Activated CD8-positive, alpha-beta memory T cell treated with anti-CD3 and anti-CD28 coated beads for 1 hour (primary cell): Measurements from ENCODE around the gene HPS5.
"Not testable (repeated sequence)": the region's sequence is repeated elsewhere in the genome, so short reads cannot be mapped to it uniquely, and the experiment has no call there.

Experiments
- DNase-seq, 2 donors: peaks; one replicate each; pipeline ENCODE4 v3.0.0-alpha.2; 2020; ENCODE audit warnings: low read depth in 1 of 2; ENCODE audit errors: extremely low read depth in 1 of 2

Gene HPS5, protein sequence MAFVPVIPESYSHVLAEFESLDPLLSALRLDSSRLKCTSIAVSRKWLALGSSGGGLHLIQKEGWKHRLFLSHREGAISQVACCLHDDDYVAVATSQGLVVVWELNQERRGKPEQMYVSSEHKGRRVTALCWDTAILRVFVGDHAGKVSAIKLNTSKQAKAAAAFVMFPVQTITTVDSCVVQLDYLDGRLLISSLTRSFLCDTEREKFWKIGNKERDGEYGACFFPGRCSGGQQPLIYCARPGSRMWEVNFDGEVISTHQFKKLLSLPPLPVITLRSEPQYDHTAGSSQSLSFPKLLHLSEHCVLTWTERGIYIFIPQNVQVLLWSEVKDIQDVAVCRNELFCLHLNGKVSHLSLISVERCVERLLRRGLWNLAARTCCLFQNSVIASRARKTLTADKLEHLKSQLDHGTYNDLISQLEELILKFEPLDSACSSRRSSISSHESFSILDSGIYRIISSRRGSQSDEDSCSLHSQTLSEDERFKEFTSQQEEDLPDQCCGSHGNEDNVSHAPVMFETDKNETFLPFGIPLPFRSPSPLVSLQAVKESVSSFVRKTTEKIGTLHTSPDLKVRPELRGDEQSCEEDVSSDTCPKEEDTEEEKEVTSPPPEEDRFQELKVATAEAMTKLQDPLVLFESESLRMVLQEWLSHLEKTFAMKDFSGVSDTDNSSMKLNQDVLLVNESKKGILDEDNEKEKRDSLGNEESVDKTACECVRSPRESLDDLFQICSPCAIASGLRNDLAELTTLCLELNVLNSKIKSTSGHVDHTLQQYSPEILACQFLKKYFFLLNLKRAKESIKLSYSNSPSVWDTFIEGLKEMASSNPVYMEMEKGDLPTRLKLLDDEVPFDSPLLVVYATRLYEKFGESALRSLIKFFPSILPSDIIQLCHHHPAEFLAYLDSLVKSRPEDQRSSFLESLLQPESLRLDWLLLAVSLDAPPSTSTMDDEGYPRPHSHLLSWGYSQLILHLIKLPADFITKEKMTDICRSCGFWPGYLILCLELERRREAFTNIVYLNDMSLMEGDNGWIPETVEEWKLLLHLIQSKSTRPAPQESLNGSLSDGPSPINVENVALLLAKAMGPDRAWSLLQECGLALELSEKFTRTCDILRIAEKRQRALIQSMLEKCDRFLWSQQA

DNA sequence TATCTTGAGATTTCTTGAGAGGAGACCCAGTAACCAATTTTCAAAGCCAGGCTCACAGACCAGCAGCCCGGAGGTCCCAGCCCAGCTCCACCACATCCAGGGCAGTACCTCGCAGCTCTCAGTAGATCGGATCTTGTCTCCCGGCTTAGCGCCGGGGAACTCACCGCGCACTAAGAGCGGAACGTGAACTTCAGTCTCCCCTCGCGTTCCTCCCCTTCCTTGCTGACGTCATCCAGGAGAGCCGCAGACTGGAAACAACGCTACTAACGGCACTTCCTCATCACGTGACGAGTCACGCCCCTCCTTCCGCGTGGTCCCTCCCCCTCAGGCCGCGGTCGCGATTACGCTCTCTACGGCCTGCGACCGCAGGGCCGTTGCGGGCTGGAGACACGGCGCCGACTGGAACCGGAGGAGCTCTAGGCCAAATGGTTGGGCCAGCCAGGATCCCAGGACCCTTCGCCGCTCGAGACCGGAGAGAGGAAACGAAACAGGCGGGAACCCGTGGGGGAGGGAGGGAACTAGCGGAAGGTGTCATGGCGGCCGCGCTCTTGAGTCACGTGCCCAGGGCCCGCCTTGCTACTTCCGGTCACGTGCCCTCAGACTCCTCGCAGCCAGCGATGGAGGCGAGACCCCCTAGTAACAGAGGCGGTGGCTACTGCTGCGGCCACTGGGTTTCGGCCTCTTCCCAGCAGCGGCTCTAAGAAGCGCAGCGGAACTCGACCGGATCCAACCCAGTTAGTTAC is at the start of gene HPS5, which contains the start of gene GTF2H1:
TSS of gene HPS5 (minus strand) at position 172 of the 743 bp plus-strand sequence. CDS start 4,282 bp downstream, outside the sequence.
TSS of gene GTF2H1 (plus strand) at position 599 of the 743 bp plus-strand sequence. CDS start 10,508 bp downstream, outside the sequence.
- peak; percentile 93 to 94 for DNase-seq

DNA sequence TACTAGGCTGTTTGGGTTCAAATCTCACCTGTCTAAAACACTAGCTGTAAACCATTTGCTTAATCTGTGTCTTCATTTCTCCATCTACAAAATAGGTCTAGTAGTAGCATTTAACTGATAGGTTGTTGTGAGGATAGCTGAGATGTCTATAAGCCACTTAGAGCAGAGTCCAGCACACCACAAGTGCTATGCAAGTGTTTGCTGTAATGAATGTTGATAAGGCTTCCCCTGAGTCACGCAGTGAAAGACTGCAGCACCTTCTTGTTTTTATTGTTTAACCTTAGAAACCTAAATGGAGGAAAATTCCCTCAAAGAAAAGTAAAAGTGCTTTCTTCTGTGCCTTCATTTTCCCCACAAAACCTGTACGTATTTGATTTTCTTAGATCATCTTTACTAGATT is 49.3 kb upstream of the HPS5 start:
- no peak for DNase-seq

DNA sequence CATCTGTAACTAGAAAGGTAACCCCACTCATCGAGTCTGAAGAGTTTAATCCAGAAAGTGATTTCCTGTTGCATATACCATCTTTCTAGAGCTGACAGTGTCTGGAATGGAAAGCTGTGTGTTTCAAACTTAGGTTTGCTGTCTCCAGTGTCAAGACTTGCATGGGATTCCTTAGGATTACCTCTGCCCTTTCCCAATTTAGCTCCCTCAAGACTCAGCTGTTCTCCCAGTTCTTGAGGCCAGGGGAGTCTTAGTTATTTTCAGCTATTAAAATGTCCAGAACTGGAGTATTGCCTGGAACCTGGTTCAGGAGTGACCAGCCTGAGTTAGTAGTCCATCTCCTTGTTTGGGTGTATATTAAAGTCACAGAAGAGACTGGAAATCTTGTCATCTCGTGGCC is 47.5 kb upstream of the HPS5 start:
- no peak for DNase-seq

DNA sequence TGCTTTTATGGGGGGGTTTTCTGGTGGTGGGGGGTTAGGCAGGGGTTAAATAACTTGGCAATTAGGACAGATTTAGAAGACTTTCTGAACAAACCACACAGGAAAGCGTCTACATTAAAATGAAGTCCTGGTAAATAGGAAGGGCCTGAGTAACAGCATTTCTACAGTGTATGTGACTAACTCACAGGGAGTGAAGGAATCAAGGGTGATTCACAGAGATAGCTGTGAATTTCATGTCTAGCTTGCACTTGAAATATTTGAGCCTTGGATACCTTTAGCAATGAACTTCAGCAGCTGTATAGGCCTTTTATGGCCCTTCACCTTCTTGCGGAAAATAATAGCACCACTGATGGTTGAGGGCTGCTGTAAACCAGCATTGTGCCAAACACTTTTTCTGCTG is 46.3 kb upstream of the HPS5 start:
- no peak for DNase-seq

DNA sequence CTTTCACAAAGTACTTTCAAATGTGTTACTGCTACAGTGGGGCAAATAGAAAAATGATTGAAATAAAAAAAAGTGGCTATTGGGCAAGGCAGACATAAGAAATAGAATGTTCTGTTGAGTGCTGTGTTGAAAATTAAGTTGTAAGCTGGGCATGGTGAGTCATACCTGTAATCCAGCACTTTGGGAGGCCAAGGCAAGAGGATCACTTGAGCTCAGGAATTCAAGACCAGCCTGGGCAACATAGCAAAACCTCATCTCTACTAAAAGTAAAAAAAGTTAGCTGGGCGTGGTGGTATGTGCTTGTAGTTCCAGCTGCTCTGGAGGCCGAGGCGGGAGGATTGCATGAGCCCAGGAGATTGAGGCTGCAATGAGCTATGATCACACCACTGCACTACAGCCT is 45.5 kb upstream of the HPS5 start:
- no peak for DNase-seq

DNA sequence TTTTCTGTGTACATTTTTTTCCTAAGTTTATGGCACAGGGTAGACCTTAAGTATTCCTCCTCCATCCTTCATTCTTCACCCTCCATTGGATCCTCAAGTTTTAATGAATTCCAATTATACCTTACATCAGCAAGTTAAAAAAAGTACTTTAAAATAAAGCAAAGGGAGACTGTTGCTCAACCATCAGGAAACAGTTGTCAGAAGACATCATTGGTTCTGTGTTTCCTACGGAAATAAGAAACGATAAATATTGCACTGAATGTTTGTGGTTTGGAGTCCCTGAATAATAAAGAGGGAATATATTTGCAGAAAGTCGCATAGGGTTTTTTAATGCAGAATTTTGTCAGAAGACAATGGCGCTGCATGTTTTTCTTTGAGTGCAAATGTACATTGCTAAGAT is 44.3 kb upstream of the HPS5 start:
- DNase-seq = no peak

DNA sequence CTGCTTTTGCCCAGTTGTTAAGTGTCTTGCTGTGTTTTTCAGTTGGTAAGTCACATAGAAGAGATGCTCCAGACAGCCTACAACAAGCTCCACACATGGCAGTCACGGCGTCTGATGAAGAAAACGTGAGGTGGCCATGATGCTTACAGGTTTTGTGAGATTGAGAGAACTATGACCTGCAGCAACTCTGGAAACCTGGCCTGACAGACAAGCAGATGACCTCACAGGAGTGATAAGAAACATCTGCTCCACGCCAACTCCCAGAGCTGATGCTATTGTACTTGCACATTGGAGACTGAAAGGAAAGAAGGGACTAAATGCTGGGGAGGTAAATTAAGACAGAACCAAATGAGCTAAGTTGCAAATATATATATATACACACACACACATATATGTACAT is 43.8 kb upstream of the HPS5 start:
- DNase-seq = no peak

DNA sequence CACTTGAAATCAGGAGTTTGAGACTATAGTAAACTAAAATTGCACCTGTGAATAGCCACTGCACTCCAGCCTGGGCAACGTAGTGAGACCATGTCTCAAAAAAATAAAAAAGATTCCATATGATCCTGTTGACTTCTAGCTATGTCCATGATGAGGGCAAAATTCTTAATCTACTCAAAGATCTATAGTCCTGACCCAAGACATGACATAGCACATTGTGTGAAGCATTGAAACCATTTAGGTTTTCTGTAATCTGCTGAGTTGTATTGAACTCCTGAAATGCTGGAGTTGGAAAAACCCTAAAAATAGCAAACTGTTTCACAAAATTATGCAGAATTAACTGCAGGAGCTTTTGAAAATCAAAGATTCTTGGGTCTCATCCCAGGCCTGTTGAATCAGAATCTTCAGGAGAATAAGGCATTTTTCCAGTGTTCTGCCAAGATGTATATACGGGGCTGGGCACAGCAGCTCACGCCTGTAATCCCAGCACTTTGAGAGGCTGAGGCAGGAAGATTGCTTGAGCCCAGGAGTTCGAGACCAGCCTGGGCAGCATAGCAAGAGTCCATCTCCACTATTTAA is 42.6 kb upstream of the HPS5 start:
- no peak for DNase-seq

DNA sequence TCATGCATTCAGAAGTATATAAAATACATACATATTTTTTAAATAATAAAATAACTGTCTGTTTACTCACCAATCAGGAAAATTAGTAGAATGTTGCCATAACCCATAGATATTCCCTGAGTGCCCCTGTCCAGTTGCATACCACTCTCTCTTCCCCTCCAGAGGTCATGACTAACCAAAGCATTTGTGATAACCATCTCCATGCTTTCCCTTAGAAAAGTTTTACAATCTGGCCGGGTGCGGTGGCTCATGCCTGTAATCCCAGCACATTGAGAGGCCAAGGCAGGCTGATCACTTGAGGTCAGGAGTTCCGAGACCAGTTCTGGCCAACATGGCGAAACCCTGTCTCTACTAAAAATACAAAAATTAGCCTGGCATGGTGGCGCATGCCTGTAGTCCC is 39.2 kb upstream of the HPS5 start:
- no peak for DNase-seq

DNA sequence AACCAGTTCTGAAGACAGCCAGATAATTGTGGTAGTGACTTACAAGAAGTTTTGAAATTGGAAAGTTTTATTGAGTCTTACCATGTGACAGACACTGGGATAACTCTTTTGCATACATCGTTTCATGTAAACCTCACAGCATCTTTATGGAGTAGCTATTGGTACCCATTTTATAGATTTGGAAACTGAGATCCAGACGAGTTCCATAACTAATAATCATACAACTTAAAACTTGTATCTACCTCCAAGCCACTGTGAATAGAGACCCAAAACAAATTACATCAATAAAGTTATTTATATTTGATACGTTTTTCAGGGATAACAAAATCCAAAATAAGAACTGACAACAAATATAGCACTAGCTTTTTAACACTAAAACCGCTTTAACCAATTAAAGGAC is 36.7 kb upstream of the HPS5 start:
- DNase-seq = no peak

DNA sequence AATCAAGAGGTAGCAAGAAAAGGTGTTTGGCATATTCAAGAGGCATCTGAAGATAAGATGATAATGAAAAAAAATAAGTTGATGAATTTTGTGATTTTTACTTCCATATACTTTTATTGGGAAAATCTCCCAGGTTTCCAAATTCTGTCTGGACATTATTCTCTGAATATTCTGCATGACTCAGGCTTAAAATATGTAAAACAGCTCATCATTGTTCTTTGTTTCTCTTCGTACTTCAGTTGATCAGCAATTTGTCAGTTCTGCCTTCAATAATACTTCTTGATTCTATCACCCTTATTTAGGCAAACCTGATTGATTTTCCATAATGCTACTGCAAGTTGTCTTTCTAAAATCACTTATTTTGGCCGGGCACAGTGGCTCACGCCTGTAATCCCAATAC is 30.6 kb upstream of the HPS5 start:
- no peak for DNase-seq

DNA sequence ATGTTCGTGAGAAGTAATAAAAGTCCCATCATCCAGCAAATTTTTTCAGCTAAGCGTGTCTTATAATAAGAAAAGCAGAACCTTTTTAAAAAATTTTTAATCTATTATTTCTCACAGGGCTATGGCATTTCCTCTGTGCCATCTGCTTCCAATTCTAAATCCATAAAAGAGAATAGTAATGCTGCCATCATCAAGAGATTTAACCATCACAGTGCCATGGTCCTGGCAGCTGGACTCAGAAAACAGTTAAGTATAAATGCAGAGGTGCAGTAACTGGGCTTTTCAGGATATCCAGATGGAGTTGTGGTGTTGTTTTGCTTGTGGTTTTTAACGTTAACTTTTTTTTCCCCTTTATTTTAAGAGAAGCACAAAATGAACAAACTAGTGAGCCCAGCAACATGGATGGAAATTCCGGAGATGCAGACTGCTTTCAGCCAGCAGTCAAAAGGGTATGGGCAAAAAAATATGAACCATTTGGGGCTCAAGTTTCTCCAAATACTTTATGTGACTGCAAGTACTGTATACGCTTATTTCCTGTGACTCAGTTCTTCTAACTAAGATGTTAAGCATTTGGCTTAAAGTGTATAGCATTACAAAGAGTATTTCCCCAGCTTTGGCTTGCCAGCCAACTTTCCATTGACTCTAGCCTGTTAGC is 25.7 kb upstream of the HPS5 start:
- no peak for DNase-seq

DNA sequence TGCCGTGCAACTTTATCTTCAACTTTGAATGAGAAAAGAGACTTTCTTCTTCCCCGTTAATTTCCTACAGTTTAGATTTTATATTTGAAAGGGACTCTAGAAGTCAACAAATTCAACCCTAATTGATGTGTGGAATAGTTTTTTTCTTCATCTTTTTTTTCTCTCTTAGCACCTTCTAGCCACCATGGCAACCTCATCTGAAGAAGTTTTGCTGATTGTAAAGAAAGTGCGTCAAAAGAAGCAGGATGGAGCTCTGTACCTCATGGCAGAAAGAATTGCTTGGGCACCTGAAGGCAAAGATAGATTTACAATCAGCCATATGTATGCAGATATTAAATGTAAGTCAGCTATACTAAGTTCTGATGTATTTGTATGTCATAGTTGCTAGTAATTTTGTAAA is 11.0 kb upstream of the HPS5 start:
- no peak for DNase-seq

DNA sequence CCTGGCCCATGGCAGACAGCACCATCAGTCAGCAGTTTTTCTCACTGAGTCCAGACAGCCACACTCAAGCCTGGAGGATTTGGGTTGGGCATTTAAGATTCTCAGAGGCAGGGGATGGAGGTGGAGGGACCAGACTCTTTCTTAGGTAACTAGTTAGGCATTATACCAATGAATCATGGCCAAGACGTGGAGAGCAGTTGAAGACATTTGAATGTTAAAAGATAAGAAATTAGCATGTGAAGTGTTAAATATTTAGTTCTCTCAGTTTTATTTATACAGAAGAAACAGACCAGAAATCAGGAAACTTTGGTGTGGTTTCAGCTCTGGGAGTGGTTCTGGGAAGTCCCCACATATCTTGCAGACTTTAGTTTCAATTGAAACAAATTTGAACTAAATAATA is 10.4 kb upstream of the HPS5 start:
- no peak for DNase-seq

DNA sequence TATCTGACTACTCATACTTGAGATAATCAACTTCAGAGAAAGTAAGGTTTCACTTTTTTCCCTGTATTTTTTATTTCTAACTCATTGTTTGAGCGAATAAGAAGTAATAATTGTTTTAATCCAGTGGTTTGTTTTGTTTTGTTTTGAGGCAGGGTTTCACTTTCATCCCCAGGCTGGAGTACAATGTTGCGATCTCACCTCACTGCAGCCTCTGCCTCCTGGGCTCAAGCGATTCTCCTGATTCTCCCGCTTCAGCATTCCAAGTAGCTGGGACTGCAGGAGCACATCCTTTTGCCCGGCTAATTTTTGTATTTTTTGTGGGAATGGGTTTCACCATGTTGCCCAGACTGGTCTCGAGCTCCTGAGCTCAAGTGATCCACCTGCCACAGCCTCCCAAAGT is 9.0 kb upstream of the HPS5 start:
- no peak for DNase-seq

DNA sequence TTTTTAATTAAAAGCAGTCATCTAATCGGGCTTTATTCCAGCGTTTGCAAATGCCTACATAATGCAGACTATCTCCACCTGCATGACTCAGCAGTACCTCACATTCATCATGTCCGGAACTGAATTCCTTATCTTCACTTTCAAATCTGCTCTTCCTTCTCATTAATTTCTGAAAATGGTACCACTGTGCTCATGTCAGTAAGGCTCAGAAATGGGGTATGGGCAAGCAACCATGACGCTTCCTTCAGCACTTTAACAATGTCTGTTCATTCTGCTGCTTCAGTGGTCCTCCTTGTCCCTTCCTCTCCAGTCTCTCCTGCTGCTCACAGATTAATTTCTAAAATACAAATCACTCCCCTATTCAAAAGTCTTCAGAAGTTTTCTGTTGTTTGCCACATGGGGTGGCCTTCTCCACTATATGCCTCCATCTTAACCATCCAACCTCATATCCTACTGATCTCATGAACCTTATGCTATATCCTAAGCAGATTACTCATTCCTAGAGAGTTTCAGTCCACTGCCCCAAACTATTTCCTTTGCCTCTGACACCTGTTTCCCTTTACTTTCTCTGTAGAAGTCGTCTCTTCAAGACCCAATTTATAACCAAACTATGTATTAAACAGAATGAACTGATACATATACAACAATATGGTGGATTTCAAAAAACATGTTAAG is 7.4 kb upstream of the HPS5 start:
- DNase-seq = no peak

DNA sequence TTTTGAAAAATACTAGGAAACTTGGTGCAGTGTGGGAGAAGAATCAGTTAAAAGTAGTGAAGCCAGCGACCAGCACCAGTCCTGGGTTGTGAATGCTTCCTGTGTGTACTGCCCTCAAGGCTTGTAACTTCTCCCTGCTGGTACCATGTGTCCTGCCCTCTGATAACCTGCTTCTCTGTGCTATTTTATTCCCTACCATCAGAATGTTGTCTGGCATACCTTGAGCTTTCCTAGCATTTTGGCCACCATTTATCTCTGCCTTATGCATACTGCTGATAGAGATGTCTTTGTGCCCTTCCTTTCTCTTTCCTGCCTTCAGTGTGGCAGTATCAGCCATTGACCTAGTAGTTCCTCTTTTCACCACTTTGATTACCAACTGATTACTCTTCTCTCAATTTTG is 2.4 kb upstream of the HPS5 start:
- DNase-seq = no peak

DNA sequence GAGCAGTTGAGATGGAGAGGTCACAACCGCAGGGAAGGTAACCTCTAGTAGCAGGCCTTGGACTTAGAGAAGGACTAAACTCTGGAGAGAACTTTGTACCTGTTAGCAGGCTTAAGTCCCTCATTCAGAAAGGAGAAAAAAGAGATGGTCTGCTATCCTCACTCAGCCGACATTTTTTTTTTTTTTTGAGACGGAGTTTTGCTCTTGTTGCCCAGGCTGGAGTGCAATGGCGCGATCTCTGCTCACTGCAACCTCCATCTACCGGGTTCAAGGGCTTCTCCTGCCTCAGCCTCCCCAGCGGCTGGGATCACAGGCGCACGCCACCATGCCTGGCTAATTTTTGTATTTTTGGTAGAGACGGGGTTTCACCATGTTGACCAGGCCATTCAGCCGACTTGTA is 1.9 kb upstream of the HPS5 start:
- not testable (repeated sequence) for DNase-seq

DNA sequence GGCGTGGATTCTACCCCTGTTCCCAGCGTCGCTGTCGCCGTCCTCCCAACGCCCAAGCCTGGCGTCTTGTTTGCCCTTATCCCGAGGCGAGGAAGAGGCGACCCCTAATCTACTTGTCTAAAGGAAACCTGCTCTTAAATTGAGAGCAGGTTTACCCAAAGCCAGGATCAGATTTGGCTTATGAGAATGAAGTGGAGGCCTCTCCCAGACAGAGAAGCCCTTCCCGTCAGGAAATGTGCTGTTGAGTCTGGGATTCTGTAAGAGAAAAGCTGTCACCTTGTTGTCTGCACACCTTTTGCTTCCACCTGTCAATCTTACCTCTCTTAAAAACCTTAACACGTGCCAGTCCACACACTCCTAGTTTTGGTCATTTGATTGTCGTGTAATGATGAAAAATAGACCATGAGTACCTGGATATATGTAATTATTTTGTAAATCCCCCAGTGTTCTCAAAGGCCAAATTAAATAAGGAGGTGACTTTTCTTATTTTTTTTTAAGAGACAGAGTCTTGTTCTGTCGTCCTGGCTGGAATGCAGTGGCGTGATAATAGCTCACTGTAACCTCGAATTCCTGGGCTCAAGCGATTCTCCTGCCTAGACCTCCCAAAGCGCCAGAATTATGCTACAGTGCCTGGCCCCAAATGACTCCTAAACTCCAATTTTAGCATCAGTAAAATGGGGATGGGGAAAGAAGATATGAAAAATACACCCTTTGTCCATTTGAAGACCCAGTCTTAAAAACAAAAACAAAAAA is 1.1 kb upstream of the HPS5 start:
- DNase-seq = no peak
